Measurements from ENCODE around the gene TRPV5. TPM values are rescaled to one million over a fixed set of nuclear protein-coding genes. Genes with fewer than 3 reads are reported as not detected.

The TRPV5 gene
- total and polyA plus RNA-seq, 2 donors (not counting 3 experiments of a cell fraction or from before 2014, with no cell fraction given), result not detected

DNA sequence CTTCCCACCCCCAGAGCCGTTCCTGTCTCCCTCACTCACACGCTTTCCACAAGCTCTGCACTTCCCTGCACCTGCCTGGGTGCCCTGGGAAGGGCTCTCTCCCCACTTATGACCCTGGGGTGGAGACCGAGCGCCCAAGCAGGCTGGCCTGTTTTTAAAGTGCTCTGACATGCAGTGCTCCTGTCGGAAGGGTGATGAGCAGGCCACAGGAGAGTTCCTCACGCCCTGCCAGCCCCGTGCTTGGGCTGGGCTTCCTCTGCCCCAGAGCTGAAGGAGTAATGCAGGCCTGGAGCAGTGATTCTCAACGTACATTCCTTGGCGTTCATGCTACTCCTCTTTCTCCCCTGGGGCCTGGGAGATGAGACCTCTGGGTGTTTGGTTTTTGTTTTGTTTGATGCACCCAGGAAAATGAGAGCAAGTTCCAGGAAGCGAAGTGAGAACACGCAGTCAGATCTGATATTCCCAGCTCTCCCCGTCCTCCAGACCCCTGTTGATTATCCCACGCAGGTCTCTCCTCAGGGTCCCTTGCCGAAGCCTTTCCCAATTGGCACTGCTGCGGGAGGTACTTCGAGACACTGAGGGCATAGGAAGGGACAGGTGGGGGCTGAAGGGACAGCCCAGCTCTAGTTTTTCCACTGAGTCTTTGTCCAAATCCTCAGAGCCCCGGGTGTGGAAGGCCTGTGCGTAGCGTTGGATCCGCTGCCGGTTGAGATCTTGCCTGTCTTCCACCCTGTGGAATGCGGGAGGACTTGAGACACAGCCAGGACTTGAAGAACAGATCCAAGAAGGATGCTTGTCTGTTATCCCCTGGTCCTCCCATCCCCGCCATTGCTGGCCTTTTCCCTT, 62.1 kb downstream of the TRPV5 start:
- Histone ChIP-seq H3K9ac (replicated peaks; ENCODE audit: extremely low read depth, insufficient read depth, low read length) (no peak overlapping the region), H3K4me1 (ENCODE audit: control insufficient read depth, extremely low read depth, insufficient read depth, low read length) (no peaks in the 10 kb centered on the region), H3K9me1 (replicated peaks; ENCODE audit: control insufficient read depth, extremely low read depth, insufficient read depth, low read length) (no peaks in the 10 kb centered on the region), H3K27ac (ENCODE audit: insufficient read depth, low read depth, low read length) (no peak overlapping the region), H2AFZ (ENCODE audit: low read depth, low read length) (no peak overlapping the region), H3K27me3 (ENCODE audit: control insufficient read depth in 2 of 2, insufficient read depth in 2 of 2, low read length in 2 of 2) (no peaks in the 10 kb centered on the region), H3K4me3 (replicated peaks in 1 of 3; ENCODE audit: insufficient read depth in 1 of 3, low read depth in 1 of 3, low read length in 3 of 3) (no peak overlapping the region), H4K20me1 (replicated peaks; ENCODE audit: control insufficient read depth, extremely low read depth, insufficient read depth, low read length) (no peaks in the 10 kb centered on the region), H3K79me2 (ENCODE audit: control insufficient read depth, insufficient read depth, low read length) (no peaks in the 10 kb centered on the region), H3K9me3 (replicated peaks; ENCODE audit: control insufficient read depth, insufficient read depth, low read length) (no peaks in the 10 kb centered on the region), H3K4me2 (ENCODE audit: insufficient read depth, low read length) (no peak overlapping the region), H3K36me3 (ENCODE audit: control insufficient read depth in 2 of 2, extremely low read depth in 1 of 2, insufficient read depth in 2 of 2, low read length in 2 of 2) (no peaks in the 10 kb centered on the region)
- ChIA-PET CTCF (interaction anchor here (0.7 to 4.0 kb wide), 9 partner anchors 8 to 344 kb away, joined by 3 to 27 read pairs (median 4); no protein-coding TSS in a partner anchor), POLR2A (interaction anchor here (0.6 kb wide), 1 partner anchor 567 kb away, joined by 4 read pairs; no protein-coding TSS in a partner anchor)
- no peak for TF ChIP-seq POLR2AphosphoS5 (IDR thresholded peaks at IDR 0.05; ENCODE audit: insufficient read depth, low read depth, low read length)
- TF ChIP-seq EZH2 (IDR thresholded peaks at IDR 0.05; ENCODE audit: borderline replicate concordance, low read depth, low read length, severe bottlenecking), result no peak
- no peak for TF ChIP-seq FOS (IDR thresholded peaks at IDR 0.05; ENCODE audit: borderline replicate concordance, insufficient read depth, low read length)
- no peak for TF ChIP-seq POLR2A (IDR thresholded peaks at IDR 0.05; ENCODE audit: low read depth, low read length)
- no peak for TF ChIP-seq MYC (IDR thresholded peaks at IDR 0.05; ENCODE audit: low read depth, low read length)
- TF ChIP-seq JUN (IDR thresholded peaks at IDR 0.05; ENCODE audit: borderline replicate concordance, insufficient read depth, insufficient read length, low read depth), result no peak
- TF ChIP-seq, protein P1, sequence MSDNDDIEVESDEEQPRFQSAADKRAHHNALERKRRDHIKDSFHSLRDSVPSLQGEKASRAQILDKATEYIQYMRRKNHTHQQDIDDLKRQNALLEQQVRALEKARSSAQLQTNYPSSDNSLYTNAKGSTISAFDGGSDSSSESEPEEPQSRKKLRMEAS (IDR thresholded peaks at IDR 0.05; ENCODE audit: insufficient read depth, insufficient read length), result no peak
- dilution Hi-C loops (cut with MboI; ENCODE audit: extremely low pct_ligation_motif_present, low sequenced_read_pairs), result no loop called here
- no peak for FAIRE-seq
- intact Hi-C loops (cut with micrococcal nuclease), result no loop called here
- DNase-seq (ENCODE audit: low read depth, low spot score), result no peak
- no TSS peak for BruUV-seq (replicated peaks)
